NAMALWA (cell line): ENCODE measurements around the gene SORCS2.

ENCODE experiments used
- DNase-seq: peaks from one replicate; pipeline ENCODE4 v3.0.0-alpha.2; 2015; ENCODE audit warnings: low spot score

The SORCS2 gene

GRCh38 chr4:7186031-7186430 is 6.3 kb upstream of the SORCS2 start:
- DNase-seq = peak; percentile 35

GRCh38 chr4:7186516-7187167 is 5.7 kb upstream of the SORCS2 start:
- DNase-seq = no peak

- no peak for DNase-seq
Measured at GRCh38 chr4:7187168-7187535, 5.2 kb upstream of the SORCS2 start.

GRCh38 chr4:7187691-7188090 is 4.6 kb upstream of the SORCS2 start:
- DNase-seq = no peak

- DNase-seq = no peak
Measured at GRCh38 chr4:7189066-7189465, 3.3 kb upstream of the SORCS2 start.

- peak; percentile 40 for DNase-seq
Measured at GRCh38 chr4:7189475-7190277, 2.7 kb upstream of the SORCS2 start.

- no peak for DNase-seq
Measured at GRCh38 chr4:7190278-7190594, 2.1 kb upstream of the SORCS2 start.

- DNase-seq = no peak
Measured at GRCh38 chr4:7190691-7191545, 1.4 kb upstream of the SORCS2 start.

GRCh38 chr4:7191546-7192251 is 639 bp upstream of the SORCS2 start:
- DNase-seq = no peak

- DNase-seq = no peak
Measured at GRCh38 chr4:7193030-7193958, 956 bp downstream of the SORCS2 start.

- peak; percentile 28 for DNase-seq
Measured at GRCh38 chr4:7194251-7195140, 2.2 kb downstream of the SORCS2 start.

- no peak for DNase-seq
Measured at GRCh38 chr4:7195141-7195515, 2.8 kb downstream of the SORCS2 start.

GRCh38 chr4:7195546-7196287 is 3.4 kb downstream of the SORCS2 start:
- no peak for DNase-seq

- DNase-seq = no peak
Measured at GRCh38 chr4:7196288-7196651, 3.9 kb downstream of the SORCS2 start.

- DNase-seq = no peak
Measured at GRCh38 chr4:7196736-7197135, 4.4 kb downstream of the SORCS2 start.

GRCh38 chr4:7197910-7198309 is 5.6 kb downstream of the SORCS2 start:
- DNase-seq = no peak

GRCh38 chr4:7198440-7199128 is 6.2 kb downstream of the SORCS2 start:
- no peak for DNase-seq

- no peak for DNase-seq
Measured at GRCh38 chr4:7199129-7199725, 6.9 kb downstream of the SORCS2 start.
